Body of pancreas (tissue), 4 donors: ENCODE measurements around the gene HTT. TPM values are rescaled to one million over a fixed set of nuclear protein-coding genes. Genes with fewer than 3 reads are reported as not detected.
A peak's percentile ranks its signal among the peaks of the same experiment; 100 is the strongest.

Experiments
- ATAC-seq: fragments of 150-250 bp; one replicate; pipeline ENCODE4 v1.9.1; 2016
- DNase-seq, 4 donors: peaks; one replicate each; pipeline ENCODE4 v3.0.0-alpha.2; 2019
- H3K27ac ChIP-seq, 4 donors: fragments of 200-600 bp; sonication (generic); 1 replicate in 3 of 4; 2 replicates in 1 of 4; pipeline versions ENCODE4 v1.5.1 to v1.6.1; 2016 to 2019; ENCODE audit warnings: mild to moderate bottlenecking in 1 of 4, mixed read lengths in 1 of 4, moderate library complexity in 1 of 4
- H3K27me3 ChIP-seq, 2 donors: fragments of 200-600 bp; sonication (generic); one replicate each; pipeline ENCODE4 v1.6.0; 2016; ENCODE audit warnings: mild to moderate bottlenecking in 1 of 2
- H3K36me3 ChIP-seq, 2 donors: fragments of 200-600 bp; sonication (generic); replicated peaks in 1 of 2; 2 replicates each; pipeline ENCODE4 v1.5.1; 2016; ENCODE audit warnings: low read depth in 2 of 2; ENCODE audit not compliant: insufficient read depth in 1 of 2
- H3K4me1 ChIP-seq: fragments of 200-600 bp; sonication (generic); one replicate; pipeline ENCODE4 v1.6.0; 2016
- H3K4me3 ChIP-seq, 2 donors: fragments of 200-600 bp; sonication (generic); 1 replicate in 1 of 2; 2 replicates in 1 of 2; pipeline ENCODE4 v1.5.1; 2016 to 2019
- H3K9me3 ChIP-seq, 3 donors: fragments of 200-600 bp; sonication (generic); 1 replicate in 2 of 3; 2 replicates in 1 of 3; pipeline ENCODE4 v1.5.1; 2016
- POLR2A ChIP-seq, 3 donors: fragments of 450-650 bp; IDR thresholded peaks; one replicate each; pipeline ENCODE4 v1.6.1; 2016; ENCODE audit warnings: antibody characterized with exemption in 3 of 3, mild to moderate bottlenecking in 2 of 3
- WGBS, 2 donors: methylation state at CpG; one replicate each; pipeline ENCODE4 v1.1.5; 2017; 5-methylcytosine and 5-hydroxymethylcytosine counted together
- intact Hi-C: fragments of 100-400 bp; cut with DNase I; formaldehyde crosslinking; loops from one replicate; pipeline ENCODE4 v1.15.1; 2023
- total RNA-seq, 2 donors: library from RNA; depleted of rRNA; stranded (reverse); fragments of >200 nt; gene quantifications; one replicate each; pipeline ENCODE4 v1.1.0, GENCODE V29; 2016
- TF ChIP-seq, protein P1 (sequence below), 7 experiments: fragments of 450-650 bp in 4 of 7; fragments of 200-600 bp in 3 of 7; sonication (generic) in 3 of 7; IDR thresholded peaks; one replicate each; pipeline ENCODE4 v1.5.1; 2016 to 2019; ENCODE audit warnings: antibody characterized with exemption in 7 of 7

Gene HTT
- total RNA-seq, 2 donors from 2014 or later, result 40.5 to 115 TPM

DNA sequence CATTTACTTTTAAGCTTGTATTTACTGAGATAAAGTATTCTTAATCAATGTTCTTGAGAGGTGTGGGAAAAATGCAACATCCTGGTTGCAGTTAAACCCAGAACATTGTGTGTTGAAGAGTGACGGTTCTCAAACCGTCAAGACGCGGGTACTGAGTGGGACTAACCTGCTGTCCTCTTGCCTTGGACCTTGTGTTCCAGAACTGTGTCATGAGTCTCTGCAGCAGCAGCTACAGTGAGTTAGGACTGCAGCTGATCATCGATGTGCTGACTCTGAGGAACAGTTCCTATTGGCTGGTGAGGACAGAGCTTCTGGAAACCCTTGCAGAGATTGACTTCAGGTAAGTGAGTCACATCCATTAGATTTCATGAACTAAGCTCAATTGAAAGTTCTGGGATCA is 59.7 kb downstream of the HTT start:
- TF ChIP-seq, protein P1, sequence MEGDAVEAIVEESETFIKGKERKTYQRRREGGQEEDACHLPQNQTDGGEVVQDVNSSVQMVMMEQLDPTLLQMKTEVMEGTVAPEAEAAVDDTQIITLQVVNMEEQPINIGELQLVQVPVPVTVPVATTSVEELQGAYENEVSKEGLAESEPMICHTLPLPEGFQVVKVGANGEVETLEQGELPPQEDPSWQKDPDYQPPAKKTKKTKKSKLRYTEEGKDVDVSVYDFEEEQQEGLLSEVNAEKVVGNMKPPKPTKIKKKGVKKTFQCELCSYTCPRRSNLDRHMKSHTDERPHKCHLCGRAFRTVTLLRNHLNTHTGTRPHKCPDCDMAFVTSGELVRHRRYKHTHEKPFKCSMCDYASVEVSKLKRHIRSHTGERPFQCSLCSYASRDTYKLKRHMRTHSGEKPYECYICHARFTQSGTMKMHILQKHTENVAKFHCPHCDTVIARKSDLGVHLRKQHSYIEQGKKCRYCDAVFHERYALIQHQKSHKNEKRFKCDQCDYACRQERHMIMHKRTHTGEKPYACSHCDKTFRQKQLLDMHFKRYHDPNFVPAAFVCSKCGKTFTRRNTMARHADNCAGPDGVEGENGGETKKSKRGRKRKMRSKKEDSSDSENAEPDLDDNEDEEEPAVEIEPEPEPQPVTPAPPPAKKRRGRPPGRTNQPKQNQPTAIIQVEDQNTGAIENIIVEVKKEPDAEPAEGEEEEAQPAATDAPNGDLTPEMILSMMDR (IDR thresholded peaks at IDR 0.05), result no peak
- TF ChIP-seq POLR2A (IDR thresholded peaks at IDR 0.05), result no peak
- H3K4me1 ChIP-seq, result peaks cover 26% of the 10 kb centered on the region
- 38 to 39% methylated on average over 5 of the region's 5 CpGs for WGBS, 2 donors
- no peak overlapping the region for H3K4me3 ChIP-seq
- peaks cover 14 to 18% of the 10 kb centered on the region in 2 donors for H3K36me3 ChIP-seq
- ATAC-seq (peak; percentile 62), DNase-seq (peak in 1 of 4 donors; percentile 12)
- peak overlapping the region in 1 of 4 donors; percentile 35 for H3K27ac ChIP-seq
- no peaks in the 10 kb centered on the region for H3K27me3 ChIP-seq
- intact Hi-C loops, result no loop called here
- no peaks in the 10 kb centered on the region for H3K9me3 ChIP-seq

DNA sequence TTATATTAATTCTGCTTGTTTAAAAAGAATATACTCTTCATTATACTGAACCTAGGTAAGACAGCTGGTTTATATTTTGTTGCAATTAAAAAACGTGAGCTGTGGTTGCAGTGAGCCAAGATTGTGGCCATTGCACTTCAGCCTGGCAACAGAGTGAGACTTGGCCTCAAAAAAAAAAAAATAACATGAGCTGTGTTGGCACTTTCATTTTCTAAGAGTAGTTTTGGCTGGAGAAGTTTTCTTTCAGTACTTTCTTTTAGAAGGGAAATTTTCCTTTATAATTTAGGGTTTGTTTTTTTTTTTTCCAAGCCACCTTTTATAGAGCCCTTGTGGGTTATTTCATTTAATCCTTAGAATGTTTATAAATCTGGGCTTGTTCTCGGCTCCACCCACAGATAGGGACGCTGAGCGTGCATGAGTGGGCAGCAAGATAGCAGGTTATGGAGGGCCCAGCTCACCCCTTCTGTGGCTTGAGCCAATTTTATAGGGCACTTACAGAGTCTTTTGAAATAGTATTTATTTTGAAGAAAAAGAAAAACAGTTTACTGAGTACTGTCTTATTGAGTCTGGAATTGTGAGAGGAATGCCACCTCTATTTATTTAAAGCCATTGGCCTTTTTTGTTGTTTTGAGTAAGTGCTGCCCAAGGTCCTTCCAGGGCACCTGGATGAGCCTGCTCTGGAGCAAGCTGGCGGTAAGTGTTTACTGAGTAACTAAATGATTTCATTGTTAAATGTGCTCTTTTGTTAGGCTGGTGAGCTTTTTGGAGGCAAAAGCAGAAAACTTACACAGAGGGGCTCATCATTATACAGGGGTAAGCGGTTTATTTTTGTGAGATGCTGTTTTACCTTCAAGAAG is 60.9 kb downstream of the HTT start:
- no peak for DNase-seq
- WGBS, 2 donors, result 39 to 41% methylated on average over 6 of the region's 6 CpGs
- TF ChIP-seq, protein P1 (IDR thresholded peaks at IDR 0.05), result no peak
- no peak for TF ChIP-seq POLR2A (IDR thresholded peaks at IDR 0.05)
- no peaks in the 10 kb centered on the region for H3K9me3 ChIP-seq
- peaks cover 13 to 14% of the 10 kb centered on the region in 2 donors for H3K36me3 ChIP-seq
- no peak overlapping the region for H3K4me3 ChIP-seq
- intact Hi-C loops, result no loop called here
- H3K27me3 ChIP-seq, result no peaks in the 10 kb centered on the region
- H3K4me1 ChIP-seq, result peaks cover 26% of the 10 kb centered on the region
- H3K27ac ChIP-seq, result peak overlapping the region in 2 of 4 donors; percentile 2 to 31
- peak; percentile 50 for ATAC-seq

GRCh38 chr4:3136454-3136853 is 62.0 kb downstream of the HTT start:
- intact Hi-C loops, result no loop called here
- ATAC-seq, result no peak
- Histone ChIP-seq H3K4me3 (no peak overlapping the region), H3K4me1 (peaks cover 26% of the 10 kb centered on the region), H3K9me3 (no peaks in the 10 kb centered on the region), H3K36me3 (peaks cover 6 to 8% of the 10 kb centered on the region in 2 donors), H3K27ac (no peak overlapping the region), H3K27me3 (no peaks in the 10 kb centered on the region)
- TF ChIP-seq POLR2A (IDR thresholded peaks at IDR 0.05), result no peak
- TF ChIP-seq, protein P1 (IDR thresholded peaks at IDR 0.05), result peak in 3 of 7 experiments; percentile 15 to 26 (median 19)
- 95 to 100% methylated on average over 2 of the region's 2 CpGs for WGBS, 2 donors
- no peak for DNase-seq

- Histone ChIP-seq H3K27ac (no peak overlapping the region), H3K36me3 (peaks cover 0 to 5% of the 10 kb centered on the region in 2 donors), H3K9me3 (no peaks in the 10 kb centered on the region), H3K4me1 (peaks cover 26% of the 10 kb centered on the region), H3K27me3 (no peaks in the 10 kb centered on the region), H3K4me3 (no peak overlapping the region)
- WGBS, 2 donors, result 58 to 80% methylated on average over 2 of the region's 2 CpGs
- intact Hi-C loops, result no loop called here
- TF ChIP-seq, protein P1 (IDR thresholded peaks at IDR 0.05), result no peak
- no peak for TF ChIP-seq POLR2A (IDR thresholded peaks at IDR 0.05)
- ATAC-seq (no peak), DNase-seq (no peak)
Observed at GRCh38 chr4:3137908-3138307, 63.4 kb downstream of the HTT start.
